HepG2 (cell line): ENCODE data around the gene CDH8. TPM values are rescaled to one million over a fixed set of nuclear protein-coding genes. Genes with fewer than 3 reads are reported as not detected.

Experiments used
- ATAC-seq: fragments of 200-7000 bp; cut with Tn5 transposase; 3 replicates; pipeline ENCODE4 v1.9.1; 2020; ENCODE audit warnings: mild to moderate bottlenecking, moderate library complexity
- BruUV-seq: library from RNA; stranded (reverse); fragments of 400-500 nt; replicated peaks from 2 replicates; lab custom pipeline; 2021; lab: Mats Ljungman, UMichigan
- CTCF ChIA-PET: fragments of 300-600 bp; formaldehyde crosslinking; extraction: SDS; loops from one replicate; lab custom pipeline; 2021; ENCODE audit warnings: low total read pairs, inconsistent platforms, low intra/inter-chr PET ratio; lab: Yijun Ruan, JAX
- POLR2A ChIA-PET: fragments of 350-600 bp; sonication (Branson Sonifier 250); formaldehyde crosslinking; loops from one replicate; lab custom pipeline; 2020; ENCODE audit warnings: antibody characterized with exemption, inconsistent platforms; lab: Yijun Ruan, JAX
- DNase-seq: peaks from one replicate; pipeline ENCODE4 v3.0.0-alpha.2; 2015; ENCODE audit warnings: low spot score
- FAIRE-seq: peaks from 3 replicates; lab custom pipeline; 2011; peaks lifted over from hg19 to GRCh38; lab: Jason Lieb, UNC
- H2AFZ ChIP-seq: one replicate; pipeline ENCODE4 v1.6.1; 2011; ENCODE audit warnings: low read length, inconsistent platforms
- H3K27ac ChIP-seq: fragments of 300-600 bp; 3 replicates; pipeline ENCODE4 v1.8.0; 2011; ENCODE audit warnings: mixed run types, mild to moderate bottlenecking, mixed read lengths, low read length, inconsistent platforms; ENCODE audit not compliant: insufficient read depth; ENCODE audit errors: extremely low read length
- H3K27me3 ChIP-seq, 2 experiments: fragments of 200-600 bp in 1 of 2; 2 replicates in 1 of 2; 3 replicates in 1 of 2; pipeline versions ENCODE4 v1.6.0 to v1.8.0; 2011; ENCODE audit warnings: low read length in 2 of 2, mild to moderate bottlenecking in 2 of 2, moderate library complexity in 2 of 2, inconsistent platforms in 1 of 2; ENCODE audit not compliant: insufficient read depth in 2 of 2, control insufficient read depth in 1 of 2
- H3K36me3 ChIP-seq, 2 experiments: fragments of 200-600 bp in 1 of 2; replicated peaks in 1 of 2; 2 replicates in 1 of 2; 3 replicates in 1 of 2; pipeline versions ENCODE4 v1.5.1 to v1.8.0; 2011; ENCODE audit warnings: low read length in 2 of 2, inconsistent platforms in 1 of 2; ENCODE audit not compliant: insufficient read depth in 2 of 2, control insufficient read depth in 1 of 2
- H3K4me1 ChIP-seq: 2 replicates; pipeline ENCODE4 v1.5.1; 2012; ENCODE audit warnings: low read length, inconsistent platforms; ENCODE audit not compliant: insufficient read depth
- H3K4me2 ChIP-seq: 2 replicates; pipeline ENCODE4 v1.6.0; 2011; ENCODE audit warnings: low read depth, low read length, inconsistent platforms
- H3K4me3 ChIP-seq, 3 experiments: fragments of 200-600 bp in 1 of 3; sonication (generic), shearing (Covaris generic) in 1 of 3; replicated peaks in 1 of 3; 2 replicates each; pipeline ENCODE4 v1.5.1; 2011 to 2016; ENCODE audit warnings: low read length in 3 of 3, inconsistent platforms in 2 of 3, low read depth in 2 of 3, mild to moderate bottlenecking in 2 of 3, control low read depth in 1 of 3, mixed read lengths in 1 of 3; ENCODE audit not compliant: insufficient read depth in 1 of 3
- H3K79me2 ChIP-seq: one replicate; pipeline ENCODE4 v1.6.1; 2011; ENCODE audit warnings: low read length, inconsistent platforms; ENCODE audit not compliant: insufficient read depth
- H3K9ac ChIP-seq: 2 replicates; pipeline ENCODE4 v1.6.0; 2011; ENCODE audit warnings: mild to moderate bottlenecking, low read depth, low read length, inconsistent platforms; ENCODE audit not compliant: insufficient read depth
- H3K9me3 ChIP-seq: 2 replicates; pipeline ENCODE4 v1.5.1; 2012; ENCODE audit warnings: mild to moderate bottlenecking, low read length
- H4K20me1 ChIP-seq: 2 replicates; pipeline ENCODE4 v1.6.0; 2011; ENCODE audit warnings: inconsistent platforms, mild to moderate bottlenecking, low read length, moderate library complexity; ENCODE audit not compliant: insufficient read depth
- MNT ChIP-seq: fragments of 450-650 bp; IDR thresholded peaks from 2 replicates; pipeline ENCODE4 v1.6.1; 2016
- MZF1 ChIP-seq: sonication (generic); formaldehyde crosslinking; IDR thresholded peaks from 2 replicates; pipeline ENCODE4 v1.8.1; 2023; ENCODE audit warnings: mild to moderate bottlenecking, missing genetic modification reagents, borderline replicate concordance
- SRSF1 ChIP-seq: fragments of 200-400 bp; formaldehyde crosslinking; optimal IDR thresholded peaks from 2 replicates; pipeline ENCODE3; 2017; ENCODE audit warnings: mild to moderate bottlenecking, low read depth, low read length, moderate library complexity
- ZBTB39 ChIP-seq: sonication (generic); formaldehyde crosslinking; IDR thresholded peaks from 2 replicates; pipeline ENCODE4 v1.5.0; 2020; ENCODE audit warnings: missing genetic modification reagents
- ZFP41 ChIP-seq: sonication (generic); formaldehyde crosslinking; IDR thresholded peaks from 2 replicates; pipeline ENCODE4 v1.4.0; 2020; ENCODE audit warnings: mild to moderate bottlenecking, missing genetic modification reagents, borderline replicate concordance
- ZMAT3 ChIP-seq: sonication (generic); formaldehyde crosslinking; conservative IDR thresholded peaks from 2 replicates; pipeline ENCODE4 v1.7.0; 2021; ENCODE audit warnings: missing genetic modification reagents
- ZNF10 ChIP-seq: sonication (generic); formaldehyde crosslinking; IDR thresholded peaks from 2 replicates; pipeline ENCODE4 v1.4.0; 2020; ENCODE audit warnings: mild to moderate bottlenecking, low read depth, missing genetic modification reagents, borderline replicate concordance
- WGBS: methylation state at CpG from one replicate; pipeline ENCODE4 v1.1.6; 2017; ENCODE audit warnings: low lambda C conversion rate; 5-methylcytosine and 5-hydroxymethylcytosine counted together
- in situ Hi-C: cut with HindIII; loops from 2 replicates; pipeline ENCODE4 v1.10.0; 2017; ENCODE audit warnings: low pct_unique_long_range_greater_than_20kb; ENCODE audit not compliant: extremely low pct_ligation_motif_present
- intact Hi-C: fragments of 100-400 bp; cut with micrococcal nuclease; formaldehyde crosslinking; loops from one replicate; pipeline ENCODE4 v1.10.0; 2022; ENCODE audit not compliant: unreplicated experiment
- polyA plus RNA-seq, 8 experiments: library from polyadenylated mRNA; depleted of rRNA in 3 of 8; stranded (reverse) in 7 of 8; unstranded in 1 of 8; fragments of >200 nt; fragmentation: Illumina TruSeq in 4 of 8; extraction: Trizol in 4 of 8; gene quantifications; 2 replicates each; pipeline versions ENCODE4 v1.2.1 to v1.2.3, GENCODE V29; 2011 to 2016; ENCODE audit warnings: low read depth in 4 of 8, missing spikeins in 1 of 8, mixed read lengths in 1 of 8; ENCODE audit not compliant: insufficient read depth in 1 of 8
- total RNA-seq, 5 experiments: library from RNA; depleted of rRNA; stranded (reverse); fragments of >200 nt; fragmentation: Illumina TruSeq; extraction: Trizol; gene quantifications; 2 replicates each; pipeline ENCODE4 v1.2.3, GENCODE V29; 2016; ENCODE audit warnings: low read depth in 1 of 5

CDH8 gene
- total and polyA plus RNA-seq, 2 of the 13 experiments (the other 11 are each of a cell fraction or from before 2014, with no cell fraction given) = not detected

- in situ Hi-C loops = no loop called here
- H3K4me2 ChIP-seq = no peak overlapping the region
- H3K4me3 ChIP-seq = no peak overlapping the region
- no peaks in the 10 kb centered on the region for H4K20me1 ChIP-seq
- no peak overlapping the region for H3K9ac ChIP-seq
- ATAC-seq (no peak), DNase-seq (no peak), FAIRE-seq (no peak)
- no peaks in the 10 kb centered on the region for H3K4me1 ChIP-seq
- H3K9me3 ChIP-seq = peaks cover 24% of the 10 kb centered on the region
- no peak for TF ChIP-seq ZFP41 (CRISPR knock-in tag)
- TF ChIP-seq ZMAT3 (CRISPR knock-in tag) = no peak
- no peak for TF ChIP-seq SRSF1
- no peak for TF ChIP-seq ZNF10 (CRISPR knock-in tag)
- no peak for TF ChIP-seq MZF1 (CRISPR knock-in tag)
- no peak for TF ChIP-seq MNT
- TF ChIP-seq ZBTB39 (CRISPR knock-in tag) = no peak
- CTCF ChIA-PET = no interaction called here
- under 1% methylated on average over 3 of the region's 3 CpGs for WGBS
- no peak overlapping the region for H2AFZ ChIP-seq
- BruUV-seq = no TSS peak
- no peaks in the 10 kb centered on the region for H3K79me2 ChIP-seq
- H3K27me3 ChIP-seq = no peaks in the 10 kb centered on the region
- POLR2A ChIA-PET = no interaction called here
- no peak overlapping the region for H3K27ac ChIP-seq
- intact Hi-C loops = no loop called here
- H3K36me3 ChIP-seq = no peaks in the 10 kb centered on the region
These were observed 314.7 kb downstream of the CDH8 start for GRCh38 chr16:61721544-61721943.
